Measurements from ENCODE around the gene IFNE.

The IFNE gene

DNA sequence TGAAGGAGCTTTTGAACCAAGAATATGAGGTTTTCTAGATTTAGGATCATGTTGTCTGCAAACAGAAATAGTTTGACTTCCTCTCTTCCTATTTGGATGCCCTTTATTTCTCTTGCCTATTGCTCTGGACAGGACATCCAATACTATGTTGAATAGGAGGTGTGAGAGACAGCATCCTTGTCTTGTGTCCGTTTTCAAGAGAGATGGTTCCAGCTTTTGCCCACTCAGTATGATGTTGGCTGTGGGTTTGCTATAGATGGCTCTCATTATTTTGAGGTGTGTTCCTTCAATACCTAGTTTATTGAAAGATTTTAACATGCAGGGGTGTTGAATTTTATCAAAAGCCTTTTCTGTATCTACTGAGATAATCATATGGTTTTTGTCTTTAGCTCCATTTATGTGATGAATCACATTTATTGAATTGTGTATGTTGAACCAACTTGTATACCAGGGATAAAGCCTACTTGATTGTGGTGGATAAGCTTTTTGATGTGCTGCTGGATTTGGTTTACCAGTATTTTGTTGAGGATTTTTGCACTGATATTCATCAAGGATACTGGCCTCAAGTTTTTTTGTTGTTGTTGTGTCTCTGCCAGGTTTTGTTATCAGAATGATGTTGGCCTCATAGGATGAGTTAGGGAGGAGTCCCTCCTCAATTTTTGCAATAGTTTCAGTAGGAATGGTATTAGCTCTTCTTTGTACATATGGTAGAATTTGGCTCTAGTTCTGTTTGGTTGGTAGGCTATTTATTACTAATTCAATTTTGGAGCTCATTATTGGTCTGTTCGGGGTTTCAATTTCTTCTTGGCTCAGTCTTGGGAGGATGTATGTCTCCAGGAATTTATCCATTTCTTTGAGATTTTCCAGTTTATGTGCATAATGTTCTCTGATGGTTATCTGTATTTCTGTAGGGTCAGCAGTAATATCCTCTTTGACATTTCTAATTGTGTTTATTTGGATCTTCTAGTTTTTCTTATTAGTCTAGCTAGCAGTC is 41.2 kb upstream of the IFNE start:
- TF ChIP-seq CTCF (IDR thresholded peaks at IDR 0.05), result no peak
- H3K27ac Mint-ChIP-seq, result no peak overlapping the region
- no peak overlapping the region for H3K4me3 Mint-ChIP-seq
- no peaks in the 10 kb centered on the region for H3K36me3 Mint-ChIP-seq (ENCODE audit: low read depth)
- DNase-seq, result no peak
- no peaks in the 10 kb centered on the region for H3K4me1 Mint-ChIP-seq
- peaks cover 14% of the 10 kb centered on the region for H3K9me3 Mint-ChIP-seq
- H3K27me3 Mint-ChIP-seq (ENCODE audit: low read depth, poor library complexity), result peaks cover 9% of the 10 kb centered on the region

DNA sequence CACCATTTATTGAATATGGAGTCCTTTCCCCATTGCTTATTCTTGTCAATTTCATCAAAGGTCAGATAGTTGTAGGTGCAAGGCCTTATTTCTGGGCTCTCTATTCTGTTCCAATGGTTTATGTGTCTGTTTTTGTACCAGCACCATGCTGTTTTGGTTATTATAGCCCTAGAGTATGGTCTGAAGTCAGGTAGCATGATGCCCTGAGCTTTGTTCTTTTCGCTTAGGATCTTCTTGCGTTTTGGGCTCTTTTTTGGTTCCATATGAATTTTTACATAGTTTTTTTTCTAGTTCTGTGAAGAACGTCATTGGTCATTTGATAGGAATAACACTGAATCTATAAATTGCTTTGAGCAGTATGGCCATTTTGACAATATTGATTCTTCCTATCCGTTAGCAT is 40.2 kb upstream of the IFNE start:
- no peak for TF ChIP-seq CTCF (IDR thresholded peaks at IDR 0.05)
- Mint-ChIP-seq H3K27me3 (ENCODE audit: low read depth, poor library complexity) (peaks cover 9% of the 10 kb centered on the region), H3K36me3 (ENCODE audit: low read depth) (no peaks in the 10 kb centered on the region), H3K4me1 (no peaks in the 10 kb centered on the region), H3K4me3 (no peak overlapping the region), H3K27ac (no peak overlapping the region), H3K9me3 (peaks cover 14% of the 10 kb centered on the region)
- no peak for DNase-seq

GRCh38 chr9:21521448-21521847 is 39.3 kb upstream of the IFNE start:
- no peak for TF ChIP-seq CTCF (IDR thresholded peaks at IDR 0.05)
- no peak overlapping the region for H3K4me3 Mint-ChIP-seq
- peaks cover 9% of the 10 kb centered on the region for H3K27me3 Mint-ChIP-seq (ENCODE audit: low read depth, poor library complexity)
- no peak overlapping the region for H3K27ac Mint-ChIP-seq
- no peaks in the 10 kb centered on the region for H3K4me1 Mint-ChIP-seq
- H3K9me3 Mint-ChIP-seq, result peaks cover 14% of the 10 kb centered on the region
- H3K36me3 Mint-ChIP-seq (ENCODE audit: low read depth), result no peaks in the 10 kb centered on the region
- no peak for DNase-seq

GRCh38 chr9:21520501-21521228 is 38.6 kb upstream of the IFNE start:
- H3K9me3 Mint-ChIP-seq, result peaks cover 14% of the 10 kb centered on the region
- H3K4me1 Mint-ChIP-seq, result no peaks in the 10 kb centered on the region
- no peak for TF ChIP-seq CTCF (IDR thresholded peaks at IDR 0.05)
- peaks cover 9% of the 10 kb centered on the region for H3K27me3 Mint-ChIP-seq (ENCODE audit: low read depth, poor library complexity)
- H3K27ac Mint-ChIP-seq, result no peak overlapping the region
- no peak for DNase-seq
- no peaks in the 10 kb centered on the region for H3K36me3 Mint-ChIP-seq (ENCODE audit: low read depth)
- H3K4me3 Mint-ChIP-seq, result no peak overlapping the region

GRCh38 chr9:21519855-21520434 is 37.8 kb upstream of the IFNE start:
- Mint-ChIP-seq H3K27me3 (ENCODE audit: low read depth, poor library complexity) (peaks cover 9% of the 10 kb centered on the region), H3K27ac (no peak overlapping the region), H3K4me1 (no peaks in the 10 kb centered on the region), H3K36me3 (ENCODE audit: low read depth) (no peaks in the 10 kb centered on the region), H3K9me3 (peaks cover 14% of the 10 kb centered on the region), H3K4me3 (no peak overlapping the region)
- no peak for TF ChIP-seq CTCF (IDR thresholded peaks at IDR 0.05)
- no peak for DNase-seq

Measured in nephron progenitor cell (in vitro differentiated cells).